SU-DHL-6 (cell line): ENCODE measurements around the gene LTBP1.

Experiments used
- H2AFZ ChIP-seq: fragments of 200-600 bp; sonication (generic); 2 replicates; pipeline ENCODE4 v1.6.1; 2014; ENCODE audit warnings: low read depth, mild to moderate bottlenecking, moderate library complexity, mixed read lengths, antibody characterized with exemption, low read length; ENCODE audit not compliant: severe bottlenecking
- H3F3A ChIP-seq: fragments of 200-600 bp; shearing (Covaris generic); 2 replicates; pipeline ENCODE4 v1.6.0; 2016; ENCODE audit warnings: antibody characterized with exemption, mild to moderate bottlenecking; ENCODE audit not compliant: insufficient read depth
- H3K27ac ChIP-seq: fragments of 200-600 bp; sonication (generic); 2 replicates; pipeline ENCODE4 v1.5.1; 2016; ENCODE audit warnings: low read depth, mild to moderate bottlenecking, low read length, moderate library complexity, mixed read lengths
- H3K27me3 ChIP-seq: fragments of 200-600 bp; sonication (generic), shearing (Covaris generic); 2 replicates; pipeline ENCODE4 v1.6.0; 2014; ENCODE audit warnings: mild to moderate bottlenecking, low read length
- H3K36me3 ChIP-seq: fragments of 200-600 bp; sonication (generic); 2 replicates; pipeline ENCODE4 v1.6.1; 2014; ENCODE audit warnings: mild to moderate bottlenecking, low read length, mixed read lengths
- H3K4me2 ChIP-seq: fragments of 300-600, 200-600 bp; shearing (Covaris generic), sonication (generic); 2 replicates; pipeline ENCODE4 v1.6.0; 2014; ENCODE audit warnings: low read length, low read depth, mild to moderate bottlenecking; ENCODE audit not compliant: poor library complexity, severe bottlenecking
- H3K4me3 ChIP-seq: fragments of 200-600 bp; sonication (generic); 2 replicates; pipeline ENCODE4 v1.5.1; 2014; ENCODE audit warnings: antibody characterized with exemption, low read length, mild to moderate bottlenecking, mixed read lengths; ENCODE audit not compliant: insufficient read depth, poor library complexity, severe bottlenecking
- H3K79me2 ChIP-seq: fragments of 200-600 bp; sonication (generic); 2 replicates; pipeline ENCODE4 v1.6.1; 2014; ENCODE audit warnings: mild to moderate bottlenecking, low read length, moderate library complexity; ENCODE audit not compliant: insufficient read depth
- H3K9ac ChIP-seq: fragments of 200-600 bp; sonication (generic); 2 replicates; pipeline ENCODE4 v1.7.0; 2014; ENCODE audit warnings: mild to moderate bottlenecking, low read length
- H3K9me2 ChIP-seq: fragments of 200-600 bp; sonication (generic); replicated peaks from 2 replicates; pipeline ENCODE4 v1.6.1; 2014; ENCODE audit warnings: low read length; ENCODE audit not compliant: insufficient read depth
- H3K9me3 ChIP-seq: fragments of 200-600 bp; sonication (generic); 2 replicates; pipeline ENCODE4 v1.6.1; 2014; ENCODE audit warnings: low read length, mixed read lengths; ENCODE audit not compliant: insufficient read depth
- H4K20me1 ChIP-seq: fragments of 200-600 bp; sonication (generic); 2 replicates; pipeline ENCODE4 v1.6.1; 2014; ENCODE audit warnings: low read depth, mild to moderate bottlenecking, antibody characterized with exemption, low read length, moderate library complexity, mixed read lengths
- CTCF ChIP-seq: fragments of 200-600 bp; sonication (generic); IDR thresholded peaks from one replicate; pipeline ENCODE4 v1.5.1; 2017; ENCODE audit warnings: antibody characterized with exemption, mild to moderate bottlenecking, low read length, moderate library complexity; ENCODE audit not compliant: insufficient read depth, poor library complexity, severe bottlenecking
- EZH2phosphoT487 ChIP-seq: fragments of 200-600 bp; sonication (generic), shearing (Covaris generic); conservative IDR thresholded peaks from 2 replicates; pipeline ENCODE4 v1.6.1; 2018; ENCODE audit warnings: mild to moderate bottlenecking, antibody characterized with exemption, low read length, moderate library complexity, mixed read lengths

The LTBP1 gene

GRCh38 chr2:33205693-33206434 lies 259.1 kb downstream of the LTBP1 start:
- Histone ChIP-seq H3K9me2 (no peaks in the 10 kb centered on the region), H3K27me3 (no peaks in the 10 kb centered on the region), H3K36me3 (peaks cover 21% of the 10 kb centered on the region; the same call in 1 of the 2 replicates), H2AFZ (no peak overlapping the region), H3K4me3 (no peak overlapping the region), H3F3A (peaks cover 11% of the 10 kb centered on the region; the same call in 1 of the 2 replicates), H4K20me1 (no peaks in the 10 kb centered on the region), H3K79me2 (no peaks in the 10 kb centered on the region), H3K4me2 (no peak overlapping the region), H3K27ac (no peak overlapping the region), H3K9me3 (no peaks in the 10 kb centered on the region), H3K9ac (no peak overlapping the region)
- TF ChIP-seq EZH2phosphoT487 (no peak), CTCF (no peak)

GRCh38 chr2:33207151-33207740 lies 260.5 kb downstream of the LTBP1 start:
- Histone ChIP-seq H3K79me2 (no peaks in the 10 kb centered on the region), H3K27me3 (no peaks in the 10 kb centered on the region), H3K36me3 (peaks cover 21% of the 10 kb centered on the region; the same call in 1 of the 2 replicates), H3K4me2 (no peak overlapping the region), H3K9ac (no peak overlapping the region), H3F3A (peaks cover 7% of the 10 kb centered on the region; the same call in 1 of the 2 replicates), H3K9me2 (no peaks in the 10 kb centered on the region), H2AFZ (no peak overlapping the region), H4K20me1 (no peaks in the 10 kb centered on the region), H3K27ac (no peak overlapping the region), H3K4me3 (no peak overlapping the region), H3K9me3 (no peaks in the 10 kb centered on the region)
- TF ChIP-seq CTCF (no peak), EZH2phosphoT487 (no peak)

GRCh38 chr2:33208400-33208799 lies 261.6 kb downstream of the LTBP1 start:
- TF ChIP-seq EZH2phosphoT487 (no peak), CTCF (no peak)
- Histone ChIP-seq H3K4me2 (no peak overlapping the region), H4K20me1 (no peaks in the 10 kb centered on the region), H3K27me3 (no peaks in the 10 kb centered on the region), H3K79me2 (0 out of 2 replicates have a peak, but pooled peaks cover 3% of the 10 kb centered on the region), H3K9me2 (no peaks in the 10 kb centered on the region), H2AFZ (no peak overlapping the region), H3F3A (peaks cover 7% of the 10 kb centered on the region; the same call in 1 of the 2 replicates), H3K36me3 (peaks cover 24% of the 10 kb centered on the region; the same call in 1 of the 2 replicates), H3K9me3 (no peaks in the 10 kb centered on the region), H3K4me3 (no peak overlapping the region), H3K9ac (no peak overlapping the region), H3K27ac (no peak overlapping the region)
